Measurements from ENCODE around the gene MCRIP2. TPM values are rescaled to one million over a fixed set of nuclear protein-coding genes. Genes with fewer than 3 reads are reported as not detected.

MCRIP2 gene
- total and polyA plus RNA-seq, 7 donors: 52.1 to 132 (median 63.4) TPM

DNA sequence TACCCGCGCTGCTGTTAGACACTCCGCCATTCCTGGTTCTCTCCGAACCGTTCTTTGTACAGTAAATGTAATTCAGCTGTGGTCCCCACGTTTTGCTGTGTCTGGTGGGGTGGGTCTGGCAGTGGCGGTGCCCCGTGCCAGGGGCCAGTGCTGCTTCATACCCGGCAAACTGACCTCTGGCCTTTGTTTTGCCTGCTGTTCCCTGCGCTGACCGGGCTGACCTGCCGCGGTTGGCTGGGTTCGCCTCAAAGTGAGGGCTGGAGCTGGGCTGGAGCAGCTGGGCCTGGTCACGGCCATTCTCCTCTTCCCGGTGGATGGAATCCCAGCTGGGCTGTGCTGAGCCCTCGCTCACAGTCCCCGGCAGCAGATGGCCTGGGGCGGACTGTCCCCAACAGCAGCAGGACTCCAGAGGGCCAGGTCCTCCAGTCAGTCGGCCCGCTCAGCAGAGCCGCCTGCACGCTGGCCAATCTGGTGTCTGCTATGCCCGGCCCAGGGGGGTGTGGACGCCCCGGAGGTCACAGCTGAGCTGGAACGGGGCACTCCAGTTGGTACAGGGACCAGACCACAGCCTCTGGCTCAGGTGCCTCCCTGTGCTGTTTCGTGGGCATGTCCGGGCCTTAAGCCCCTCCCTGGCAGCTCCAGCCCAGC is 12.3 kb upstream of the MCRIP2 start:
- intact Hi-C loops (cut with DNase I): no loop called here
- 80 to 82% methylated on average over 29 of the region's 29 CpGs for WGBS, 2 donors

DNA sequence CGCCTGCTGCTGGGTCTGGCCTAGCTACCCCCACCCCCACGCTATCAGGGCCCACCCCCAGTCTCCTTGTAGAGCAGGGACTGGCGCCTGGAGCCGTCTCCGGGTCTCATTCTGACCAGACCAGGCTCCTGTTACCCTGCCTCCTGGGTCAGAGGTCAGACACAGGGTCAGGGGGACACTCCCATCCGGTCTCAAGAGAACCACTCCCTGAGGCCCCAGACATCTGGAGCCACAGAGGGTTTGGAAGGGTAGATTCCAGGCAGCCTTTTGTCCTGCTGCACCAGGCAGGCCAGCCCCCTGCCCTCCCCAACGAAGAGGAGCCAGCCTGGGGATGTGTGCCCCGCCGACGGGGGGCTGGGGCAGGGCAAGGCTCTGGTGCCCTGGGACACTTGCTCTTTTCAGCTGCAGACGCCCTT is 11.8 kb upstream of the MCRIP2 start:
- Histone ChIP-seq H3K4me3 (no peak overlapping the region), H3K27ac (peak overlapping the region in 1 of 4 donors; percentile 2)

More for the DNA sequence above, 12.3 kb upstream of the MCRIP2 start:
- TF ChIP-seq, protein P1, sequence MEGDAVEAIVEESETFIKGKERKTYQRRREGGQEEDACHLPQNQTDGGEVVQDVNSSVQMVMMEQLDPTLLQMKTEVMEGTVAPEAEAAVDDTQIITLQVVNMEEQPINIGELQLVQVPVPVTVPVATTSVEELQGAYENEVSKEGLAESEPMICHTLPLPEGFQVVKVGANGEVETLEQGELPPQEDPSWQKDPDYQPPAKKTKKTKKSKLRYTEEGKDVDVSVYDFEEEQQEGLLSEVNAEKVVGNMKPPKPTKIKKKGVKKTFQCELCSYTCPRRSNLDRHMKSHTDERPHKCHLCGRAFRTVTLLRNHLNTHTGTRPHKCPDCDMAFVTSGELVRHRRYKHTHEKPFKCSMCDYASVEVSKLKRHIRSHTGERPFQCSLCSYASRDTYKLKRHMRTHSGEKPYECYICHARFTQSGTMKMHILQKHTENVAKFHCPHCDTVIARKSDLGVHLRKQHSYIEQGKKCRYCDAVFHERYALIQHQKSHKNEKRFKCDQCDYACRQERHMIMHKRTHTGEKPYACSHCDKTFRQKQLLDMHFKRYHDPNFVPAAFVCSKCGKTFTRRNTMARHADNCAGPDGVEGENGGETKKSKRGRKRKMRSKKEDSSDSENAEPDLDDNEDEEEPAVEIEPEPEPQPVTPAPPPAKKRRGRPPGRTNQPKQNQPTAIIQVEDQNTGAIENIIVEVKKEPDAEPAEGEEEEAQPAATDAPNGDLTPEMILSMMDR (IDR thresholded peaks at IDR 0.05): no peak
- TF ChIP-seq EP300 (IDR thresholded peaks at IDR 0.05) (no peak), POLR2AphosphoS5 (IDR thresholded peaks at IDR 0.05) (no peak), POLR2A (IDR thresholded peaks at IDR 0.05) (no peak)
- Histone ChIP-seq H3K9me3 (no peaks in the 10 kb centered on the region), H3K4me3 (no peak overlapping the region), H3K4me1 (peaks cover 0 to 41% (median 29%) of the 10 kb centered on the region in 4 donors), H3K36me3 (peaks cover 0 to 38% (median 21%) of the 10 kb centered on the region in 4 donors), H3K27me3 (peaks cover 0 to 13% (median 0%) of the 10 kb centered on the region in 3 donors), H3K27ac (no peak overlapping the region)
- DNase-seq: no peak

DNA sequence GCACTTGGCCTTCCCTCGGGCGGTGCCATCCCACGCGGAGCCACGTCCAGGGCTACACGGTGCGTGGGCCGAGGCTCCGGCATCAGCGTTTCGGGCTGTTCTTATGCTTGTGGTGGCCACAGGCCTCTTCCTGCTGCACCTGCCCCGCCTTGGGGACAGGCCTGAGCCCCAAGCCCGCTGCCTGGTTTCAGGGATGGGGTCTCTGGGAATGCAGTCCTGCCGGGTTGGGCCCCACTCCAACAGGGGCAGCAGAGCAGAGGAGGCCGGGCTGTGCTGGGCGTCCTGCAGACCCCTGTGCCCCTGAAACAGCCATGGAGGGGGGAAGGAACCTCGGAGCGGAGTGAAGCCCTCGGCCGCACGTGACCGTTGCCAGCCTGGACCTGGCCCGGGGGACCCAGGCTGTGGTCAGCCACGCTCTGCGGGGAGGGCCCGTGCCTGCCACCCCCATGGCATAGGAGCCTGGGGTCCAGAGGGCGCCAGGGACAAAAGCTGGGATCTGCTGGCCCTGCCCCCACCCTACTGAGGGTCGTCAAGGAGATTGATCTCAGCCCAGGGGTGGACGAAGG is 11.3 kb upstream of the MCRIP2 start:
- TF ChIP-seq POLR2A (IDR thresholded peaks at IDR 0.05): no peak
- TF ChIP-seq POLR2AphosphoS5 (IDR thresholded peaks at IDR 0.05): no peak
- TF ChIP-seq EP300 (IDR thresholded peaks at IDR 0.05): no peak
- TF ChIP-seq, protein P1 (IDR thresholded peaks at IDR 0.05): no peak
- intact Hi-C loops (cut with DNase I): no loop called here
- H3K27ac ChIP-seq: peak overlapping the region in 1 of 4 donors; percentile 2
- H3K4me3 ChIP-seq: no peak overlapping the region
- no peaks in the 10 kb centered on the region for H3K9me3 ChIP-seq
- H3K27me3 ChIP-seq: peaks cover 0 to 13% (median 0%) of the 10 kb centered on the region in 3 donors
- peaks cover 0 to 41% (median 22%) of the 10 kb centered on the region in 4 donors for H3K36me3 ChIP-seq
- H3K4me1 ChIP-seq: peaks cover 0 to 49% (median 38%) of the 10 kb centered on the region in 4 donors
- WGBS, 2 donors: 40 to 55% methylated on average over 29 of the region's 29 CpGs
- no peak for DNase-seq

More for the DNA sequence above, 11.8 kb upstream of the MCRIP2 start:
- Histone ChIP-seq H3K9me3 (no peaks in the 10 kb centered on the region), H3K4me1 (peaks cover 0 to 44% (median 33%) of the 10 kb centered on the region in 4 donors), H3K27me3 (peaks cover 0 to 13% (median 0%) of the 10 kb centered on the region in 3 donors), H3K36me3 (peaks cover 0 to 41% (median 22%) of the 10 kb centered on the region in 4 donors)
- TF ChIP-seq, protein P1 (IDR thresholded peaks at IDR 0.05): no peak
- TF ChIP-seq POLR2A (IDR thresholded peaks at IDR 0.05): no peak
- no peak for TF ChIP-seq POLR2AphosphoS5 (IDR thresholded peaks at IDR 0.05)
- no peak for TF ChIP-seq EP300 (IDR thresholded peaks at IDR 0.05)
- DNase-seq: no peak
- intact Hi-C loops (cut with DNase I): no loop called here
- 43 to 69% methylated on average over 11 of the region's 11 CpGs for WGBS, 2 donors

DNA sequence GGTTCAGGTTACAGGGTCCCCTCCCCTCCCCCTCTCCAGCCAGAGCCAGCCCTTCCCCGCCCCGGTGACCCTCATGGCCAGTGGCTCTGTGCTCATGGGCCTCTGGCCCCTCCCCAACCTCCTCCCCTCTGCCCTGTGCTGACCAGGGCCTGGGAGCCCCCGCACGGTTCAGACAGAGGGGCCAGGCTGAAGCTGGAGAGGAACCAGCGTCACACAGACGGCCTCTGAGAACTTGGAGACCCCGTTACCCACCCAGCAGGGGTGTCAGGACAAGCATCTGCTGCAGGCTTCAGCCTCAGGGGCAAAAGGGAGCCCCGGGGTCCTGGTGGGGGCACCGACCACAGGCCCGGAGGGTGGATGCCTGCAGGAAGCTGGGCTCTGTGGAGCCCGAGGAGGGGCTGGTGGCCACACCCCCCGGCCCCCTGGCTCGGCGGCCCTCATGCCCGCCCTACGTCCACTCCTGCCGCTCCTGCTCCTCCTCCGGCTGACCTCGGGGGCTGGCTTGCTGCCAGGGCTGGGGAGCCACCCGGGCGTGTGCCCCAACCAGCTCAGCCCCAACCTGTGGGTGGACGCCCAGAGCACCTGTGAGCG is 10.7 kb upstream of the MCRIP2 start, which contains the start of gene WFIKKN1:
Gene WFIKKN1 (plus strand): TSS at position 171 of the 591 bp plus-strand sequence. CDS start 269 bp downstream, at position 440.
- Histone ChIP-seq H3K4me1 (peaks cover 0 to 55% (median 44%) of the 10 kb centered on the region in 4 donors), H3K27ac (peak within 1 kb of the TSS in 1 of 4 donors; percentile 2), H3K36me3 (peaks cover 0 to 41% (median 19%) of the 10 kb centered on the region in 4 donors), H3K4me3 (no peak within 1 kb of the TSS), H3K27me3 (peaks cover 0 to 13% (median 0%) of the 10 kb centered on the region in 3 donors), H3K9me3 (no peaks in the 10 kb centered on the region)
- no peak for DNase-seq
- TF ChIP-seq POLR2AphosphoS5 (IDR thresholded peaks at IDR 0.05) (no peak), POLR2A (IDR thresholded peaks at IDR 0.05) (no peak), EP300 (IDR thresholded peaks at IDR 0.05) (no peak)
- TF ChIP-seq, protein P1 (IDR thresholded peaks at IDR 0.05): no peak
- 4% methylated on average over 23 of the region's 23 CpGs for WGBS, 2 donors
- intact Hi-C loops (cut with DNase I): no loop called here

All from sigmoid colon (tissue), 7 donors.